Measurements from ENCODE around the gene SF3A2.

GRCh38 chr19:2244125-2244411 is 7.4 kb downstream of the SF3A2 start:
- no peak for TF ChIP-seq EZH2 (IDR thresholded peaks at IDR 0.05)
- TF ChIP-seq CTCF (IDR thresholded peaks at IDR 0.05) = no peak
